ENCODE data around the gene LYAR. TPM values are rescaled to one million over a fixed set of nuclear protein-coding genes. Genes with fewer than 3 reads are reported as not detected.

Gene LYAR
- polyA plus RNA-seq, 1 donor (not counting 4 experiments of a cell fraction or from before 2014, with no cell fraction given), result 19.8 TPM

GRCh38 chr4:4321951-4322688 lies 32.2 kb upstream of the LYAR start:
- Histone ChIP-seq H3K9me1 (ENCODE audit: control insufficient read depth, extremely low read depth, insufficient read depth, low read length) (no peaks in the 10 kb centered on the region), H3K4me1 (ENCODE audit: control insufficient read depth, extremely low read depth, insufficient read depth, low read length) (no peaks in the 10 kb centered on the region)
- DNase-seq (ENCODE audit: low read depth, low spot score), result no peak

GRCh38 chr4:4320951-4321714 lies 31.2 kb upstream of the LYAR start:
- no peak overlapping the region for H3K4me3 ChIP-seq (ENCODE audit: control insufficient read depth in 2 of 3, extremely low read depth in 1 of 3, insufficient read depth in 2 of 3, low read depth in 1 of 3, low read length in 3 of 3)
- H3K27ac ChIP-seq (ENCODE audit: control insufficient read depth, insufficient read depth, low read length), result no peak overlapping the region
- H3K36me3 ChIP-seq (ENCODE audit: control insufficient read depth in 2 of 2, extremely low read depth in 1 of 2, insufficient read depth in 2 of 2, low read length in 2 of 2), result peaks cover 8% of the 10 kb centered on the region in 2 experiments
- no peaks in the 10 kb centered on the region for H3K27me3 ChIP-seq (ENCODE audit: control insufficient read depth, extremely low read depth, insufficient read depth, low read length)
- no peak for TF ChIP-seq CTCF (optimal IDR thresholded peaks at IDR 0.05 in 1 of 3, IDR thresholded peaks at IDR 0.05 in 1 of 3, conservative IDR thresholded peaks at IDR 0.05 in 1 of 3; ENCODE audit: extremely low read depth in 1 of 3, insufficient read depth in 2 of 3, low read length in 3 of 3)
- no peak for TF ChIP-seq EZH2 (IDR thresholded peaks at IDR 0.05; ENCODE audit: low read length)
- dilution Hi-C loops (cut with MboI; ENCODE audit: extremely low pct_ligation_motif_present, low sequenced_read_pairs), result no loop called here
- no peaks in the 10 kb centered on the region for H3K9me1 ChIP-seq (ENCODE audit: control insufficient read depth, extremely low read depth, insufficient read depth, low read length)
- H3K4me1 ChIP-seq (ENCODE audit: control insufficient read depth, extremely low read depth, insufficient read depth, low read length), result no peaks in the 10 kb centered on the region
- no peaks in the 10 kb centered on the region for H3K9me3 ChIP-seq (ENCODE audit: control insufficient read depth, low read depth, low read length)
- H3K79me2 ChIP-seq (ENCODE audit: control insufficient read depth, insufficient read depth, low read length), result no peaks in the 10 kb centered on the region
- FAIRE-seq (no peak), DNase-seq (ENCODE audit: low read depth, low spot score) (no peak)
- no peak overlapping the region for H2AFZ ChIP-seq (ENCODE audit: control insufficient read depth, low read length)
- H4K20me1 ChIP-seq (ENCODE audit: control insufficient read depth, extremely low read depth, insufficient read depth, low read length), result no peaks in the 10 kb centered on the region
- H3K4me2 ChIP-seq (ENCODE audit: control insufficient read depth, extremely low read depth, insufficient read depth, low read depth, low read length), result no peak overlapping the region
- no peak overlapping the region for H3K9ac ChIP-seq (ENCODE audit: control insufficient read depth, extremely low read depth, insufficient read depth, low read length)

More at GRCh38 chr4:4321951-4322688, 32.2 kb upstream of the LYAR start:
- Histone ChIP-seq H3K4me3 (ENCODE audit: control insufficient read depth in 2 of 3, extremely low read depth in 1 of 3, insufficient read depth in 2 of 3, low read depth in 1 of 3, low read length in 3 of 3) (no peak overlapping the region), H3K27me3 (ENCODE audit: control insufficient read depth, extremely low read depth, insufficient read depth, low read length) (no peaks in the 10 kb centered on the region), H2AFZ (ENCODE audit: control insufficient read depth, low read length) (no peak overlapping the region), H3K9me3 (ENCODE audit: control insufficient read depth, low read depth, low read length) (no peaks in the 10 kb centered on the region), H4K20me1 (ENCODE audit: control insufficient read depth, extremely low read depth, insufficient read depth, low read length) (no peaks in the 10 kb centered on the region), H3K27ac (ENCODE audit: control insufficient read depth, insufficient read depth, low read length) (no peak overlapping the region), H3K36me3 (ENCODE audit: control insufficient read depth in 2 of 2, extremely low read depth in 1 of 2, insufficient read depth in 2 of 2, low read length in 2 of 2) (peaks cover 8% of the 10 kb centered on the region in 2 experiments), H3K4me2 (ENCODE audit: control insufficient read depth, extremely low read depth, insufficient read depth, low read depth, low read length) (no peak overlapping the region), H3K79me2 (ENCODE audit: control insufficient read depth, insufficient read depth, low read length) (no peaks in the 10 kb centered on the region), H3K9ac (ENCODE audit: control insufficient read depth, extremely low read depth, insufficient read depth, low read length) (no peak overlapping the region)
- FAIRE-seq, result no peak
- dilution Hi-C loops (cut with MboI; ENCODE audit: extremely low pct_ligation_motif_present, low sequenced_read_pairs), result no loop called here
- TF ChIP-seq CTCF (optimal IDR thresholded peaks at IDR 0.05 in 1 of 3, IDR thresholded peaks at IDR 0.05 in 1 of 3, conservative IDR thresholded peaks at IDR 0.05 in 1 of 3; ENCODE audit: extremely low read depth in 1 of 3, insufficient read depth in 2 of 3, low read length in 3 of 3) (no peak), EZH2 (IDR thresholded peaks at IDR 0.05; ENCODE audit: low read length) (no peak)

All from keratinocyte (primary cell).